ENCODE results near the gene TEAD1. TPM values are rescaled to one million over a fixed set of nuclear protein-coding genes. Genes with fewer than 3 reads are reported as not detected.

Gene TEAD1
- total RNA-seq, 2 experiments from 2014 or later, result 0.11 TPM; not detected in 1

DNA sequence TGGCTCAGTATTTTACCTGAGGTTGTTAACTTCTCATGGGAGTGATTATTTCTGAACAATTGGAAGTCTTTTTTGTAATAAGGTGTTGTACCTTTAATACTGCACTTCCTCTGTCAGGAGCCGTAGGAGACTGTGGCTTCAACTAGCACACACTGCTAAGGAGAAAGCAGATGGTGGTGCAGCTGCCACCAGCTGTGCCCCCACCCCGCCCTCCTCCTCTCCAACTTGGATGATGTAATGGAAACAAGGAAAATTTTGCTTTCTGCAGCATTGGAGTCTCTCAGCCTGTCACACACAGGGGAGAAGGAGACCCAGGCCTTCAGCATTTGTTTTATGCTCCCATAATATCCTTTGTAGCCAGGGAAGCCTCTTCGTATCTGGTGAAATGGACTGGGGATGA, 91.2 kb downstream of the TEAD1 start:
- Mint-ChIP-seq H3K4me1 (ENCODE audit: low read depth) (no peaks in the 10 kb centered on the region), H3K4me3 (no peak overlapping the region), H3K27ac (no peak overlapping the region), H3K36me3 (ENCODE audit: low read depth) (no peaks in the 10 kb centered on the region), H3K27me3 (peaks cover 27% of the 10 kb centered on the region), H3K9me3 (no peaks in the 10 kb centered on the region)
- ChIA-PET CTCF (no interaction called here), POLR2A (no interaction called here)
- Histone ChIP-seq H3K27ac (ENCODE audit: low read depth in 1 of 2, low read length in 2 of 2) (no peak overlapping the region), H3K36me3 (ENCODE audit: insufficient read depth, low read length) (no peaks in the 10 kb centered on the region), H3K27me3 (ENCODE audit: control insufficient read depth in 1 of 2, insufficient read depth in 2 of 2, low read length in 2 of 2) (peaks cover 0 to 4% of the 10 kb centered on the region in 2 experiments), H3K4me1 (ENCODE audit: insufficient read depth, low read length) (no peaks in the 10 kb centered on the region), H3K9me3 (ENCODE audit: control insufficient read depth in 1 of 2, insufficient read depth in 1 of 2, low read length in 2 of 2) (no peaks in the 10 kb centered on the region), H3K4me3 (ENCODE audit: low read length) (no peak overlapping the region)
- ATAC-seq (ENCODE audit: poor library complexity) (no peak), DNase-seq (no peak)
- TF ChIP-seq, protein P1, sequence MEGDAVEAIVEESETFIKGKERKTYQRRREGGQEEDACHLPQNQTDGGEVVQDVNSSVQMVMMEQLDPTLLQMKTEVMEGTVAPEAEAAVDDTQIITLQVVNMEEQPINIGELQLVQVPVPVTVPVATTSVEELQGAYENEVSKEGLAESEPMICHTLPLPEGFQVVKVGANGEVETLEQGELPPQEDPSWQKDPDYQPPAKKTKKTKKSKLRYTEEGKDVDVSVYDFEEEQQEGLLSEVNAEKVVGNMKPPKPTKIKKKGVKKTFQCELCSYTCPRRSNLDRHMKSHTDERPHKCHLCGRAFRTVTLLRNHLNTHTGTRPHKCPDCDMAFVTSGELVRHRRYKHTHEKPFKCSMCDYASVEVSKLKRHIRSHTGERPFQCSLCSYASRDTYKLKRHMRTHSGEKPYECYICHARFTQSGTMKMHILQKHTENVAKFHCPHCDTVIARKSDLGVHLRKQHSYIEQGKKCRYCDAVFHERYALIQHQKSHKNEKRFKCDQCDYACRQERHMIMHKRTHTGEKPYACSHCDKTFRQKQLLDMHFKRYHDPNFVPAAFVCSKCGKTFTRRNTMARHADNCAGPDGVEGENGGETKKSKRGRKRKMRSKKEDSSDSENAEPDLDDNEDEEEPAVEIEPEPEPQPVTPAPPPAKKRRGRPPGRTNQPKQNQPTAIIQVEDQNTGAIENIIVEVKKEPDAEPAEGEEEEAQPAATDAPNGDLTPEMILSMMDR (IDR thresholded peaks at IDR 0.05), result no peak
- intact Hi-C loops (cut with DNase I, micrococcal nuclease), result no loop called here

- Mint-ChIP-seq H3K4me3 (no peak overlapping the region), H3K36me3 (ENCODE audit: low read depth) (no peaks in the 10 kb centered on the region), H3K9me3 (no peaks in the 10 kb centered on the region), H3K27ac (no peak overlapping the region), H3K4me1 (ENCODE audit: low read depth) (no peaks in the 10 kb centered on the region), H3K27me3 (peaks cover 16% of the 10 kb centered on the region)
- intact Hi-C loops (cut with DNase I, micrococcal nuclease), result no loop called here
- TF ChIP-seq, protein P1 (IDR thresholded peaks at IDR 0.05), result no peak
- H3K4me3 ChIP-seq (ENCODE audit: low read length), result no peak overlapping the region
- DNase-seq (no peak), ATAC-seq (ENCODE audit: poor library complexity) (no peak)
- no peak overlapping the region for H3K27ac ChIP-seq (ENCODE audit: low read depth in 1 of 2, low read length in 2 of 2)
- no peaks in the 10 kb centered on the region for H3K36me3 ChIP-seq (ENCODE audit: insufficient read depth, low read length)
- peaks cover 0 to 4% of the 10 kb centered on the region in 2 experiments for H3K27me3 ChIP-seq (ENCODE audit: control insufficient read depth in 1 of 2, insufficient read depth in 2 of 2, low read length in 2 of 2)
- POLR2A ChIA-PET, result no interaction called here
- H3K9me3 ChIP-seq (ENCODE audit: control insufficient read depth in 1 of 2, insufficient read depth in 1 of 2, low read length in 2 of 2), result no peaks in the 10 kb centered on the region
- no peaks in the 10 kb centered on the region for H3K4me1 ChIP-seq (ENCODE audit: insufficient read depth, low read length)
- CTCF ChIA-PET, result no interaction called here
Measured at GRCh38 chr11:12767027-12767426, 92.8 kb downstream of the TEAD1 start.

GRCh38 chr11:12767577-12767976, 93.4 kb downstream of the TEAD1 start:
- no peaks in the 10 kb centered on the region for H3K36me3 Mint-ChIP-seq (ENCODE audit: low read depth)
- no peak overlapping the region for H3K4me3 Mint-ChIP-seq
- no peak for ATAC-seq (ENCODE audit: poor library complexity)
- POLR2A ChIA-PET, result no interaction called here
- H3K27ac ChIP-seq (ENCODE audit: low read depth in 1 of 2, low read length in 2 of 2), result no peak overlapping the region
- H3K9me3 ChIP-seq (ENCODE audit: control insufficient read depth in 1 of 2, insufficient read depth in 1 of 2, low read length in 2 of 2), result no peaks in the 10 kb centered on the region
- H3K9me3 Mint-ChIP-seq, result no peaks in the 10 kb centered on the region
- H3K27me3 ChIP-seq (ENCODE audit: control insufficient read depth in 1 of 2, insufficient read depth in 2 of 2, low read length in 2 of 2), result peaks cover 0 to 4% of the 10 kb centered on the region in 2 experiments
- H3K4me1 ChIP-seq (ENCODE audit: insufficient read depth, low read length), result no peaks in the 10 kb centered on the region
- peaks cover 16% of the 10 kb centered on the region for H3K27me3 Mint-ChIP-seq
- intact Hi-C loops (cut with DNase I, micrococcal nuclease), result no loop called here
- DNase-seq, result no peak
- H3K27ac Mint-ChIP-seq, result no peak overlapping the region
- H3K4me1 Mint-ChIP-seq (ENCODE audit: low read depth), result no peaks in the 10 kb centered on the region
- CTCF ChIA-PET, result no interaction called here
- H3K36me3 ChIP-seq (ENCODE audit: insufficient read depth, low read length), result no peaks in the 10 kb centered on the region
- TF ChIP-seq, protein P1 (IDR thresholded peaks at IDR 0.05), result no peak
- H3K4me3 ChIP-seq (ENCODE audit: low read length), result no peak overlapping the region
